Dedifferentiated amniotic fluid mesenchymal stem cell (primary cell): ENCODE measurements around the gene DEPDC5.
"Not testable (repeated sequence)": the region's sequence is repeated elsewhere in the genome, so short reads cannot be mapped to it uniquely, and the experiment has no call there.

Experiments used
- DNase-seq: peaks from one replicate; pipeline ENCODE4 v3.0.0-alpha.2; 2016; ENCODE audit errors: extremely low spot score

DEPDC5 gene

DNA sequence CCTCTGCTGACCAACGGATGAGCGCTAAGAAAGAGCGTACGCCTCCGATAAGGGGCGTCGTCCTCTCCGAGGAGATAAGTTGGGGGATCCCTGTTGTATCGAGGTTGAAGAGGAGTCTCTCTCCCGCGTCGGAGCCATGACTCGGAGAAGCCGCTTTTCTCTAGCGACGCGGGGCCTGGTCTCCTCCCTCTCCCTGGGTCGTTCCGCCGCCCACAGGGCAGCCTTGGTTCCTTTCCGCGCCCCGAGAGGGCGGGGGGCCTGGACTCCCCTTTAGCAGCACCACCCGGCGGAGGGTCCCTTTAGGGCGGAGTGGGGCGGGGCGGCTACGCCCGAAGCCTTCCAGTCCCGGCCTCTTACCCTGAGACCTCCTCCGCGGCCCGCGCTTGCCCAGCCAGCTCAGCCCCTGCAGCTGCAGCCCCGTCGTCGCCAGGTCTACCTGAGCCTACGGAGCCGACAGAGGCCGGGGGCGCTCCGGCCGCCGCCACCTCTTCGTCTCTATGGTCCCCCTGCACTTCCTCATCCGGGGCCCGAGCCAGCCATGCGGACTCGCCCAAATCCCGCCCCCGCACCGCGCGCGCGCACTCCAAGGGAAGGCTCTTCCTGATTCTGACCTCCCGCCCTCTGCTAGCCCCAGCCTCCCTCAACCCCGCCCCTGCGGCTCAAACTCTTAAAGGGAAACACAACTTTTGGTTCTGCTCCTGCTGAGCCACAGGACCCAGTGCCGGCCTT, 4.0 kb upstream of the DEPDC5 start, which contains the start of gene PRR14L:
Gene PRR14L, minus strand, starts transcription at position 497 of the 729 bp plus-strand sequence. CDS start 11,272 bp downstream, outside the sequence.
- peak; percentile 88 for DNase-seq

DNA sequence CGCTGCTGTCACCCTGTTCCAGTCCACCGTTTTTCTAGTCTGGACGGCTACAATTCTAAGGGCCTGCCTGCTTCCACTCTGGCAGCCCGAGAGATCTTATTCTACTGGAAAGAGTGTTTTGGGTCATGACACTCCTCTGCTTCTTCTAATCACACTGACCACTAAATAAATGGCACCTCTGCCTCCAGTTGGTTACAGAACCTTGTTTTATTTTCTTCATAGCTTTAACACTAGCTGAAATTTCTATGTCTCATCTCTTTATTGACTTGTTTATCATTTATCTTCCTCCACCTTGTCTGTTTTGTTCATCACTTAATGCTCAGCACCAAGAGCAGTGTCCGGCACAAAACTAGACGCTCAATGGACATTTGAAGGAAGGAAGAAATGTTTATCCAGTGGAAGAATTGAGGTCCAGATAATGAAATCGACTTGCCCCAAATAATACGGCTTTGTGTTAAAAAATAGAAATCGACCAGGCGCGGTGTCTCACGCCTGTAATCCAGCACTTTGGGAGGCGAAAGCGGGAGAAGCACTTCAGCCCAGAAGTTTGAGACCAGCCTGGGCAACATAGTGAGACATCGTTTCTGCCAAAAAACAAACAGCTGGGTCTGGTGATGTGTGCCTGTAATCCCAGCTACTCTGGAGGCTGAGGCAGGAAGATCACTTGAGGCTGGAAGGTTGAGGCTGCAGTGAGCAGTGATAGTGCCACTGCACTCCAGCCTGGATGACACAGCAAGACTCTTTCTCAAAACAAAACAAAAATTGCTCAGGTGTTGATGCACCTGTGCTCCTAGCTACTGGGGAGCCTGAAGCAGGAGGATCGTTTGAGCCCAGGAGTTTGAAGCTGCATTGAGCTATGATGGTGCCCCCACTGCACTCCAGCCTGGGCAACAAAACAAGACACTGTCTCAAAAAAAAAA, 3.2 kb upstream of the DEPDC5 start:
- no peak for DNase-seq

DNA sequence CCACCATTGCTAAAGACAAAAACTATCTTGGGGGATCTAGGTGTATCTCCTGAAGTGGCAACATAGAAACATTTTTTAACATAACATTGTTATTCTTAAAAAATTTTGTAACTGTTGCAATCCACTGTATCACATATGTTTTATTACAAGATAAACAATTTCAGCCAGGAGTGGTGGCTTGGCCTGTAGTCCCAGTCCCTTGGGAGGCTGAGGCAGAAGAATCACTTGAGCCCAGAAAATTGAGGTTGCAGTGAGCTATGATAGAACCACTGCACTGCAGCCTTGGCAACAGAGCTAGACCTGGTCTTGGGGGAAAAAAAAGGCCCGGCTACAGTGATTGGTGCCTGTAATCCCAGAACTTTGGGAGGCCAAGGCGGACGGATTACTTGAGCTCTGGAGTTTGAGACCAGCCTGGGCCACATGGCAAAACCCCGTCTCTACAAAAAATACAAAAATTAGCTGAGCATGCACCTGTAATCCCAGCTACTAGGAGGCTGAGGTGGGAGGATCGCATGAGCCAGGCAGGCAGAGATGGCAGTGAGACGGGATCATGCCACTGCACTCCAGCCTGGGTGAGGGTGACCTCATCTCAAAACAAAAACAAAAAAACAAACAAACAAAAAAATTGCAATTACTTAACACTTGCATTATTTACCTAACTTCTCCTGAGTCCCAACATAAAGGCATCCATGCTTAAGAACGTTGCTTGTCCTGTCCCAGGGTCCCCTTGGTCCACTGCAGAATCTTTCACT, 1.5 kb upstream of the DEPDC5 start:
- no peak for DNase-seq

DNA sequence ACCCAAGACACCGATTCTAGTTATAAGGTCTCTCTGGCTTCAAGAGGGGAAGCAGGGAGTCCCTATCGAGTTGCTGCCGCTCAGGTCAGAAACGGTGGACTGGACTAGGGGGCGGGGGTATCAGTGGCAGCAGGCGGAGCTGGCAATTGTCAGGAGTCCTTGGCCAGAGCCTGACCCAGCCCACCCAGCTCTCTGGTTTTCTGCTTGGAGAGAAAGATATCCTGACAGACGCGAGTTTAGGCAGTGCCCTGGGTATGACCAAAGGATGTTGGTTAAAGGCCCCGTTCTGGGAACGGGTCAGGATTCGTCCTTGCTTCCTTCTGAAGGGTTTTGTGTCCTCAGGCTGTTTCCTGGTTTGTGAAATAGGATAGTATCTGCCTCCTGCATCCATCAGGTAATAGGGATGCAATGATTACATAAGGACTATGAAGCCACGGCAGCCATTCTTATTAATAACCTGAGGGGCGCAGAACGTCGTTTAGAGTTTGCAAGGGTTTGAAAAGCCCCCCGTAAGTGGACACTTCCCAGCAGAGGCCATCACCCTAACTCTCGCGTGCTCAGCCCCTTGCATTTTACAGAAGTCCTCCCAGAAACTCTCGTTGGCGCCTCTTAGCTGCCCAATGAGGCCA, 700 bp upstream of the DEPDC5 start:
- no peak for DNase-seq

DNA sequence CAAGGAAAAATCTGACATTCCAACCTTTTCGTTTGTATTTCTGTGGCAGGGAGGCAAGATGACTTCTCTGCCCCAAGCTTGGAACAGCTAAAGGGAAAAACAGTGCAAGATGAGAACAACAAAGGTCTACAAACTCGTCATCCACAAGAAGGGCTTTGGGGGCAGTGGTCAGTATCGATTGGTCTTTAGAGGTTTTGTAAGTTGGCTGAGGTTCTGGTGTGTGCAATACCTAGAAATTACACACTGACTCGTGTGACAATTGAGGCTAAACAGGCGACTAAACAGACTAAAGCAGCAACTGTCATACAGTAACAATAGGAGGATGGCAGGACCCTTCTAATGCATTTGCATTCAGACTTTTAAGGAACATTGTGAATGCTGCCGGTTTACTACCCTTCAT, 994 bp downstream of the DEPDC5 start:
- no peak for DNase-seq

DNA sequence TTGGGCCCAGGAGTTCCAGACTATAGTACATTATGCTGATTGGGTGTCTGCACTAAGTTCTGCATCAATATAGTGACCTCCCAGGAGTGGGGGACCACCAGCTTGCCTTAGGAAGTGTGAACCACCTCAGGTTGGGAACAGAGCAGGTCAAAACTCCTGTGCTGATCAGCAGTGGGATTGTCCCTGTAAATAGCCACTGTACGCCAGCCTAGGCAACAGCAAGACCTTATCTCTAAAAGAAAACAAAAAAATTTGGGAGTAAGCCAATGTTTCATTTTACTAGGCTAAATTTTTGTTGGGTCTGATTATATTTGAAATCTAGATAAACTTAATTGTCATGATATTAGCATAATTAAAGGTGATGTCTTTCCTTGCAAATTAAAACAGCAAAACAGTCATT, 3.4 kb downstream of the DEPDC5 start:
- DNase-seq, result no peak

DNA sequence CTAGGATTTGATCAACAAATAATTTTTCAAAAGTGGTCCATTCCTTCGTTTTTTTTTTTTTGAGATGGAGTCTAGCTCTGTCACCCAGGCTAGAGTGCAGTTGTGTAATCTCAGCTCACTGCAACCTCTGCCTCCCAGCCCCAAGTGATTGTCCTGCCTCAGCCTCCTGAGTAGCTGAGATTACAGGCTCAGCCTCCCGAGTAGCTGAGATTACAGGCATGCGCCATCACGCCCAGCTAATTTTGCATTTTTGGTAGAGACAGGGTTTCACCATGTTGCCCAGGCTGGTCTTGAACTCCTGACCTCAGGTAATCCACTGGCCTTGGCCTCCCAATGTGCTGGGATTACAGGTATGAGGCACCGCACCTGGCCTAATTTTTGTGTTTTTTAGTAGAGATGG, 5.0 kb downstream of the DEPDC5 start:
- DNase-seq, result not testable (repeated sequence)

DNA sequence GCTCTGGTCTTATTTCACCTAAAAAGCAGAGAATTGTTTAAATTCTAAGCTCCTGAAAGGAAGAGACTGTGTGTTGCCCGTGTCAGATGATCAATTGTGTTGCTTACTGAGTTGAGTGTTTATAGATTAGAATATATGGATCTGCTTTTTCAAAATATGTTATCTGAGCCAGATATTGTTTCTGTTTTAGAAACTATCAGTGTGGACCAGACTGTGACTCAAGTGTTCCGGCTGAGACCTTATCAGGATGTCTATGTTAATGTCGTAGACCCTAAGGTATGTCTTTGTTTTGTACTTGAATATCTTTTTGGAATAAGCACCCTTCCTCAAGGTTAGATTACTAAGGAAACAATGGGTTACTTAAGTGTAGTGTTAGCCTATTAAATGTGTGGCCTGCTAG, 11.0 kb downstream of the DEPDC5 start:
- no peak for DNase-seq

DNA sequence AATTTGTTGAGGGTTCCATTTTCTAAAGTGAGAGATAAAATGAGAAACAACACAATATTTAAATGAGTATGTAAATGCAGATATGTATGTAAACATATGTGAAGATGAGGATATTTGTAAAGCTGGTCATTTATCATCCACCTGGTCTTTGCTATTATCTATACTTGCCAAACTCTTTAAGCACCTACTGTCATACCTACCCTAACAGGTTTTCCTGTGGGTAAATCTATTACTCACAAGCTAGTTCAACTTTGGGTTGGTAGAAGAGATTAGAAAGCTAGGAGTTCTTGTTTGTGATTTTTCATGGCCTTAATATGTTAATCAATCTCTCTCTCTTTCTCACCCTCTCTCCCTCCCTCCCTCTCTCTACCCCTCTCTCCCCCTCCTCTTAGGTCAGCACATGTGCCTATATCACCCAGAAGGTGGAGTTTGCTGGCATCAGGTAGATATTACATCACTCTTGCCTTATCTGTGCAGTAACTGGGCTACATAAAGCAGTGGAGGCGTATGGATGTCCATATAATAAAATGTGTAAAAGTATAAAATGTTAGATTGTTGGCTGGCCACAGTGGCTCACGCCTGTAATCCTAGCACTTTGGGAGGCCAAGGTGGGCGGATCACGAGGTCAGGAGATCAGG, 14.7 kb downstream of the DEPDC5 start:
- DNase-seq, result no peak

DNA sequence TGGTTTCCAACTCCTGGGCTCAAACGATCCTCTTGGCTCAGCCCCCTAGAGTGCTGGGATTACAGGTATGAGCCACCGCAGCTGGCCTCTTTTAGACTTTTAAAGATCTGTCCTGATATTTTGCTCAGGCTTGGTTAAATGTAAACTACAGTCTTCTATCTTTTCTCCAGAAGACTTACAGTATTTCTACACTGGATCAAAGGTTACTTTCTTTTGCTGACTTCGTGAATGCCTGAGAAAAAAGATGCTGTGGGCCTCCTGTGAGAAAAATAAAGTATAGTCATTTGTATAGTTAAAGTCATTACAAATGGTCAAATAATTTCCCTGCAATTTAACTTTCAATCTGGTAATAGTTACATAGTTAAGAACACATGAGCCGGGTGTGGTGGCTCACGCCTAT, 19.6 kb downstream of the DEPDC5 start:
- DNase-seq, result no peak

DNA sequence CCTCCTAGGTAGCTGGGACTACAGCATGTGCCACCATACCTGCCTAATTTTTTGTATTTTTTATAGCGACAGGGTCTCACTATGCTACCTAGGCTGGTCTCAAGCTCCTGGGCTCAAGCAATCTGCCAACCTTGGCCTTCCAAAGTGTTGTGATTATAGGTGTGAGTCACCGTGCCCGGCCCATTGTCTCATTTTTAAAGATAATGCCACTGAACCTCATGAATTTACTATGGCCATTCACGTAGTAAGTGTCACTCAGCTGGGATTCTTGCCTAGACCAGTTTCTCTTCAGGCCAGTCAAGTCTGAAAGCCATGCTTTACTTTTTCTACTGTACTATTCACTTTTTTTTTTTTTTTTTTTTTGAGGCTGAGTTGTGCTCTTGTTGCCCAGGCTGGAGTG, 22.4 kb downstream of the DEPDC5 start:
- no peak for DNase-seq

DNA sequence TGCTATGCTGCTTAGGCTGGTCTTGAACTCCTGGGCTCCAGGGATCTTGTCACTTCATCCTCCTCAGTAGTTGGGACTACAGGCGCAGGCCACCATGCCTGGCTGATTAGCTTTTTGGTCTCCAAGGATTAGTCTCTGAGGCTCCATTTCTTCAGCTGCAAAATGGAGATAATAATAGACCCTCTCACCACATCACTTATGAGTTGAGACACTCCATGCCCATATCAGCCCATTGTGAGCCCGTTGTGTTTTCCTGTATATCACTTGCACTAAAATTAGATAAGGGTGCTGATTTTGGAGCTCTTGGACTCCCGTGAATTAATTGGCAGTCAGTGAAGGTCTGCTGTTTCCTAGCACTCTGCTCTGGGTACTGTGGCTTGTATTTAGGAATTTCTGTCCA, 36.0 kb downstream of the DEPDC5 start:
- DNase-seq, result no peak

DNA sequence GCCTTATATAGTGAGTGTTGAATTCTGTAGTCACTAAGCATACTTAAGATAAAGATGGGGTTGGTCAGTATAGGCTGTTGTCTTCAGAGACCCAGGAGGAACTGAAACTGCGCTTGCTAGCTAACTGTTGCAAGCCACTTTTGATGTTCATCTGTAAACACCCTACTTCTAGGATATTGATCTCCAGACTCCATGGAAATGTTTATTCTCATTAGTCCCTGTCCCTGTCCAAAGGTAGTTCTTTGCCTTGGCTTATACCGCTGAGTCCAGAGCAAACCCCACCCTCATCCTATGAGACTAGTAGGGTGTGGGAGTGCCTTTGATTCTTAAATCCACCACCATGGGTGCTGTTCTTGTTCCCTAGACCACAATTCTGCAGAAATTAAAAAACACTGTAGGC, 36.4 kb downstream of the DEPDC5 start:
- DNase-seq, result no peak

DNA sequence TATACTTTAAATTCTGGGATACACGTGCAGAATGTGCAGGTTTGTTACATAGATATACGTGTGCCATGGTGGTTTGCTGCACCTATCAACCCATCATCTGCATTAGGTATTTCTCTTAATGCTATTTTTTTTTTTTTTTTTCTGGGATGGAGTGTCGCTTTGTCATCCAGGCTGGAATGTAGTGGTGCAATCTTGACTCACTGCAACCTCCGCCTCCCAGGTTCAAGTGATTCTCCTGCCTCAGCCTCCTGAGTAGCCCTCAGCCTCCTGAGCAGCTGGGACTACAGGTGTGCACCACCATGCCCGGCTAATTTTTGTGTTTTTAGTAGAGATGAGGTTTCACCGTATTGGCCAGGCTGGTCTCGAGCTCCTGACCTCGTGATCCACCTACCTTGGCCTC, 45.5 kb downstream of the DEPDC5 start:
- not testable (repeated sequence) for DNase-seq

DNA sequence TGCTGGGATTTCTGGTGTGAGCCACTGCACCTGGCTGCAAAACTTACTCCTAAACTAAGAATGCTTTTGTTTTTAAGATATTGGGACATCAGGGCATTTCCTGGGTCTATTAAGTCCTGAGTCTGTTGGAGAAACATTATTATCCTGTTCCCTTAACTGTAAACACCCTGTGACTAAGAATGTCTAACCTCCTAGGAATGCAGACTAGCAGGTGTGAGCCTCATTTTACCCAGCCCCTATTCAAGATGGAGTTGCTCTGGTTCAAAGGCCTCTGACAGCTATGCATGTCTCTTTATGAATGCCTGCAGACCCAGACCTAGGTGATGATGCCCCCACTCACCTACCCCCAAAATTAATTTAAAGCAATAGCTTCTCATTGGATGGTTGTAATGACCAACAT, 46.2 kb downstream of the DEPDC5 start:
- no peak for DNase-seq

DNA sequence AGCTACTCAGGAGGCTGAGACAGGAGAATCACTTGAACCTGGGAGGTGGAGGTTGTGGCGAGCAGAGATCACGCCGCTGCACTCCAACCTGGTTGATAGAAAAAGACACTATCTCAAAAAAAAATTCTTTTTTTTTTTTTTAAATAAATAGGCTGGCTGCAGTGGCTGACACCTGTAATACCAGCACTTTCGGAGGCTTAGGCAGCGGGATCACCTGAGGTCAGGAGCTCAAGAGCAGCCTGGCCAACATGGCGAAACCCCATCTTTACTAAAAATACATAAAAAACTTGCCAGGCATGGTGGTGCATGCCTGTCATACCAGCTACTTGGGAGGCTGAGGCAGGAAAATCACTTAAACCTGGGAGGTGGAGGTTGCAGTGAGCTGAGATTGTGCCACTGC, 47.0 kb downstream of the DEPDC5 start:
- not testable (repeated sequence) for DNase-seq

DNA sequence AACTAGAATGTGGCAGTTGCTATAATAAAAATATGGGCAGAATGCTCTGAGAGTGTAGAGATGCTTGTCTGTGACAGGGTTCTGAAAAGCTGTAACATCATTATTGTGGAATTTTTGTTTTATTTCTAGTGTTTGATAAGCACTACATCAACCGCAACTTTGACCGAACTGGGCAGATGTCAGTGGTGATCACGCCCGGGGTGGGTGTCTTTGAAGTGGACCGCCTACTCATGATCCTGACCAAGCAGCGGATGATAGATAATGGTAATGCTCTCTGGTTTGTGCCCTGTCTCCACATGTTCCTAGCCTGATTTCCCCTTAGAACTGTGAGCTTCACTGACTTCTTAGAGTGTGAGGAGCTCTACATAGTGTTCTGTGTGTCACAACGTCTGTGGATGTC, 48.8 kb downstream of the DEPDC5 start:
- no peak for DNase-seq

DNA sequence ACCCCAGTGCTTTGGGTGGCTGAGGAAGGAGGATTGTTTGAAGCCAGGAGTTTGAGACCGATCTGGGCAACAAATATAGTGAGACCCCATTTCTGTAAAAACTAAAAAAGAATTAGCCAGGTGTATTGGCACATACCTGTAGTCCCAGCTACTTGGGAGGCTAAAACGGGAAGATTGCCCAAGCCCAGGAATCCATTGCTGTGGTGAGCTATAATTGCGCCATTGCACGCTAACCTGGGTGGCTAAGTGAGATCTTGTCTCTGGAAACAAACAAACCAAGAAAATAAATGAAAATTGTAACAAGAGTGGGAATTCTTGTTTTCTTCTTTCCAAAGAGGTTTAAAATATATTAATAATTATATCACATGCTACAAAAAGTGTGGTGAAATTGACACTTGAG, 52.9 kb downstream of the DEPDC5 start:
- DNase-seq, result no peak

DNA sequence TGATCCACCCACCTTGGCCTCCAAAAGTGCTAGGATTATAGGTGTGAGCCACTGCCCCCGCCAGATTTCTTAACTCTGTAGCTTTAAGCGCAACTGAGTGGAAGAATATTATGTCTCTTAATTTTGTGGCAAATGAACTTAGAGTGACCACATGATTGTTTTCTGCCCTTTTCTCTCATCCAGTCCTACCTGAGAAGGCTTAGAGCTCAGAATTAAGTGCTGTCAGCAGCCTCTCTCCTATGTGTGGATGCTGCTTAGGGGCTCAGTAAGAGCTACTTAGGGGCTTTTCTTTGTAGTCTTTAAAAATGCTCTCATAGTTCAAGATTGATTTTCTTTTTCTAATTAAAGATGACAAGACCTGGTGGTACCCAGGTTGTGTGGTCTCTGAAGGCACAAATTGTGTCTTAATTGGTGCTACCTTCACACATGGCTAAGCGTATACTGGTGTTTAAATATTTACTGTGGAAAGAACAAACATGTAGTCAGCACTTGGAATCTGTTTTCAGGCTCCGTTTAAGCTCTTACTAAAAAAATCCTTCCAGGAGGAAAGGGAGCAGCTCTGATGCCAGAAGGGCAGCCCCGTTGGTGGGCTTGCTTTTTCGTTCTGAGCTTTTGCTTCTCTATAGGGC, 59.3 kb downstream of the DEPDC5 start:
- DNase-seq, result no peak

DNA sequence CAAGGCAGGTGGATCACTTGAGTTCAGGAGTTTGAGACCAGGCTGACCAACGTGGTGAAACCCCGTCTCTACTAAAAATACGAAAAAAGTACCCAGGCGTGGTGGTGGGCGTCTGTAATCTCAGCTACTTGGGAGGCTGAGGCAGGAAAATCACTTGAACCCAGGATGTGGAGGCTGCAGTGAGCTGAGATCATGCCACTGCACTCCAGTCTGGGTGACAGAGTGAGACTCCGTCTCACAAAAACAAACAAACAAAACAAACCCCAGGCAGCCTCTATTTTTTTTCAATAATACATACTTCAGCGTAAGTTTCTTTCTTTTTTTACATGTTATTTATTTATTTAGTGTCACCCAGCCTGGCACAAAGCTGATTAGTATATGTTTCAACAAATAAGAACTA, 60.1 kb downstream of the DEPDC5 start:
- DNase-seq, result not testable (repeated sequence)

DNA sequence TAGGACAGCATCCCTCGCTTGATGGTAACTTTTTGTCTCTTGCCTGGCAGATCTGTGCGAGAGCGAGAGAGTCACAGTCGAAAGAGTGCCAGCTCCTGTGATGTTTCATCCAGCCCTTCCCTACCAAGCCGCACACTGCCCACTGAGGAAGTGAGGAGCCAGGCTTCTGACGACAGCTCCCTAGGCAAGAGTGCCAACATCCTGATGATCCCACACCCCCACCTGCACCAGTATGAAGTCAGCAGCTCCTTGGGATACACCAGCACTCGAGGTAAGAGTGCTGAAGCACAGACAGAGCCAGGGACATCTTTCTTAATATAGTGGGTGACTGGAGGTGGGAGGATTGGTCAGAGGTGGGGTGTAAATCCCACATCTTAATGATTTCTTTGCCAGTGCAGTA, 61.1 kb downstream of the DEPDC5 start:
- no peak for DNase-seq
